ENCODE results near the gene BTNL2. TPM values are rescaled to one million over a fixed set of nuclear protein-coding genes. Genes with fewer than 3 reads are reported as not detected.
"Not testable (repeated sequence)": the region's sequence is repeated elsewhere in the genome, so short reads cannot be mapped to it uniquely, and the experiment has no call there.

Gene BTNL2
- total RNA-seq, 1 experiment from 2014 or later = not detected

DNA sequence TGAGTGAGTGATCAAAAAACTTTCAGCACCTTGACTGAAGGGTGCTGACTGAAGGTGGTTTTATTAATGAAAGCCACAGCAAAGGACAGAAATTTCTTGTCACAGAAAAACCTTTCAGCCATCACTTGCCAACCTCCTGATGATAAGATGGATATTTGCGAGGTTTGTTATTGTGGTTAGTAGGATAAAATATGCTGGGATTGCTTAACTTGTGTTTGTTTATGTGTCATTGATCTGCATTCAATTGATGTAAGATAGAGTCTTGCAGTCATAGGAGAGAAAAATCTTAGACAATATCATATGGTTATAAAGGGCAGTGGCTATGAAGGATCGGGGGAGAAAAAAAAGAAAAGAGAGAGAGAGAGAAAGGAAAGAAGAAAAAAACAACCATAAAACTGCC is 36.5 kb downstream of the BTNL2 start:
- no peak for DNase-seq (ENCODE audit: low read depth)

DNA sequence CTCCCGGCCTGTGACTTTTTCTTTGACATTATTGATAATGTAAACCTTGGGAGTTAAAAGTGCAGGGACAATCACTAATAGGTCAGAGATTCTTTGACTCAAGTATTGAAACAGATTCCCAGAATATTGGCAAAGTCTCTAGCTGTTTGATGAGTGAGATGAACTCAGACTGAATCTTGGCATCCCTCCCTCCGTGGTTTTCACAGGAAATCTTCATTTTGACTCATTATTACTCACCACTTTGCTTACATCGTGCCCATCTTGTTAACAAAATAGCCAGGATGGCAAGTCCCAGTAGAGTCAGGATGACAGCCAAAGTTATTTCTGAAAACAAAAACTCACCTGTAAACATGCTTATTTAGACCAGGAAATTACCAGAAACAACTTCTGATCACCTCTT is 37.3 kb downstream of the BTNL2 start:
- peak; percentile 93 for DNase-seq (ENCODE audit: low read depth)

DNA sequence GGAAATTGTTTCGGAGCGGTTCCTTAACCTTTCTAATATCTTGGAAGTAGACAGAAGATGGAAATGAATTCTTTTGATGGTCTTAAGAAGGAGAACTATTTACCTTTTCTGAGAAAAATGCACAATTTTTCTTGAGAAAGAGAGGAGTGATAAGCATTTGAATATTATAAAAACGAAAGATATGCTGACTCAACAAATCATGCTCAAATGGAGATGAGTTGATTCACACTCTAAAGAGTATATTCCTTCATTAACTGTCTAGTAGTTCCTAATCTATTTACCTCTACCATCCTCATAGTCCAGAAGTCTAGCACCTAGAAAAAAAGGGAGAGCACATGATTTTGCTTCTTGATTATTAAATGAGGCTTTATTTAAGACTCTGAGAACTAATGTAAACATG is 39.3 kb downstream of the BTNL2 start:
- no peak for DNase-seq (ENCODE audit: low read depth)

DNA sequence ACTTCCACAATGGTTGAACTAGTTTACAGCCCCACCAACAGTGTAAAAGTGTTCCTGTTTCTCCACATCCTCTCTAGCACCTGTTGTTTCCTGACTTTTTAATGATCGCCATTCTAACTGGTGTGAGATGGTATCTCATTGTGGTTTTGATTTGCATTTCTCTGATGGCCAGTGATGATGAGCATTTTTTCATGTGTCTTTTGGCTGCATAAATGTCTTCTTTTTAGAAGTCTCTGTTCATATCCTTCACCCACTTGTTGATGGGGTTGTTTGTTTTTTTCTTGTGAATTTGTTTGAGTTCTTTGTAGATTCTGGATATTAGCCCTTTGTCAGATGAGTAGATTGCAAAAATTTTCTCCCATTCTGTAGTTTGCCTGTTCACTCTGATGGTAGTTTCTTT is 47.8 kb downstream of the BTNL2 start:
- not testable (repeated sequence) for DNase-seq (ENCODE audit: low read depth)

DNA sequence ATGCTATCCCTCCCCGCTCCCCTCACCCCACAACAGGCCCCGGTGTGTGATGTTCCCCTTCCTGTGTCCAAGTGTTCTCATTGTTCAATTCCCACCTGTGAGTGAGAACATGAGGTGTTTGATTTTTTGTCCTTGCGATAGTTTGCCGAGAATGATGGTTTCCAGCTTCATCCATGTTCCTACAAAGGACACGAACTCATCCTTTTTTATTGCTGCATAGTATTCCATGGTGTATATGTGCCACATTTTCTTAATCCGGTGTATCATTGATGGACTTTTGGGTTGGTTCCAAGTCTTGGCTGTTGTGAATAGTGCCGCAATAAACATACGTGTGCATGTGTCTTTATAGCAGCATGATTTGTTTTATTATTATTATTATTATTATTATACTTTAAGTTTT is 48.4 kb downstream of the BTNL2 start:
- DNase-seq (ENCODE audit: low read depth) = not testable (repeated sequence)

DNA sequence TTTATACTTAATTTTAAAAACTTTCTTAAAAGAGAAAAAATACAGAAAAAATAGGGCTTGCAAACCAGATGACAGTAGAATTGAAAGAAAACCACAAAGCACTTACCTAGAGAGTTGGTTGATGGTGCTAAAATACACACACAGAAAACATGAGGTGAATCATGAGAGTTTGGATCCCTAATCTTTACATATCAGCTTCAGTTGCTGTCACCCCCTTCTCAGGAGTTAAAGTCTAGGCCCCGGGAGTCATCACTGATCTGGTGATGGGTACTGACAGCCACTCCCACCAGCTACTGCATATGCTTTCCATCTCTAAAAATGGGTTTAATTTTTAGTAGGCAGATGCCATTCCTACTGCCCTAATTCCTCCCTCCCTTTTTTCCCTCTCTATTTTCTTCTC is 52.0 kb downstream of the BTNL2 start:
- no peak for DNase-seq (ENCODE audit: low read depth)

DNA sequence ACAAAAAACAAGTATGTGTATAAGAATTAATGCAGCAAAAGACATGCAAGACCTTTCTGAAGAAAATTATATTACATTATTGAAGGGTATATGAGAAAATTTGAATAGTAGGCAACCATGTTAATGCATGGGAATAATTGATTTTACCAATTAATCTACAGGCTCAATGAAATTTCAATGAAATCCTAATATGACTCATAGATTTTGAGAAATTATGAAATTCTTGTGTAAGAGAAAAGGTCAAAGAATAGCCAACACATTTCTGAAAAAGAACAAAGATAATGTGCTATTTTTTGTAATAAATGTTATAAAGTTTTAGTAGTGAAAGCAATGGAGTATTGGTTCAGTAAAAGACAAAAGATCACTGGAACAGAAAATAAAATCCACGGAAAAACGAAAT is 53.6 kb downstream of the BTNL2 start:
- DNase-seq (ENCODE audit: low read depth) = no peak

Other genes starting within 250 kb of the BTNL2 start
- 0.21 and 2.2 TPM in 2 replicates for gene EGFL8, start 242.6 kb downstream of the BTNL2 start, total RNA-seq (2014; rRNA removed; shearing (Covaris generic))
- gene AGPAT1, start 231.1 kb downstream of the BTNL2 start, total RNA-seq (2014; rRNA removed; shearing (Covaris generic)) = 37.4 and 42.6 TPM in 2 replicates
- 70.4 and 80.2 TPM in 2 replicates for gene RNF5, start 228.8 kb downstream of the BTNL2 start, total RNA-seq (2014; rRNA removed; shearing (Covaris generic))
- gene AGER, start 222.9 kb downstream of the BTNL2 start, total RNA-seq (2014; rRNA removed; shearing (Covaris generic)) = 0.60 and 1.1 TPM in 2 replicates
- gene PBX2, start 217.0 kb downstream of the BTNL2 start, total RNA-seq (2014; rRNA removed; shearing (Covaris generic)) = 31.7 and 45.4 TPM in 2 replicates
- gene GPSM3, start 214.5 kb downstream of the BTNL2 start, total RNA-seq (2014; rRNA removed; shearing (Covaris generic)) = 2.2 and 6.6 TPM in 2 replicates
- gene NOTCH4, start 183.1 kb downstream of the BTNL2 start, total RNA-seq (2014; rRNA removed; shearing (Covaris generic)) = 2.3 and 3.2 TPM in 2 replicates
- not detected in 2 replicates for gene TSBP1, start 35.3 kb downstream of the BTNL2 start, total RNA-seq (2014; rRNA removed; shearing (Covaris generic))
- 0.46 and 2.2 TPM in 2 replicates for gene HLA-DRA, start 32.7 kb upstream of the BTNL2 start, total RNA-seq (2014; rRNA removed; shearing (Covaris generic))
- not detected in 2 replicates for gene HLA-DRB5, start 123.1 kb upstream of the BTNL2 start, total RNA-seq (2014; rRNA removed; shearing (Covaris generic))
- gene HLA-DRB1, start 182.7 kb upstream of the BTNL2 start, total RNA-seq (2014; rRNA removed; shearing (Covaris generic)) = 0.34 and 0.63 TPM in 2 replicates
- 0.27 and 0.40 TPM in 2 replicates for gene HLA-DQA1, start 230.2 kb upstream of the BTNL2 start, total RNA-seq (2014; rRNA removed; shearing (Covaris generic))